ENCODE data around the gene PLEK2. TPM values are rescaled to one million over a fixed set of nuclear protein-coding genes. Genes with fewer than 3 reads are reported as not detected.

PLEK2 gene
- total and polyA plus RNA-seq, 2 of the 13 experiments (the other 11 are each of a cell fraction or from before 2014, with no cell fraction given) = 0.26 to 1.5 TPM

GRCh38 chr14:67359775-67360469 lies 52.0 kb downstream of the PLEK2 start, which contains the start of the genes ATP6V1D and EIF2S1 (continued):
- TF ChIP-seq, protein P1, sequence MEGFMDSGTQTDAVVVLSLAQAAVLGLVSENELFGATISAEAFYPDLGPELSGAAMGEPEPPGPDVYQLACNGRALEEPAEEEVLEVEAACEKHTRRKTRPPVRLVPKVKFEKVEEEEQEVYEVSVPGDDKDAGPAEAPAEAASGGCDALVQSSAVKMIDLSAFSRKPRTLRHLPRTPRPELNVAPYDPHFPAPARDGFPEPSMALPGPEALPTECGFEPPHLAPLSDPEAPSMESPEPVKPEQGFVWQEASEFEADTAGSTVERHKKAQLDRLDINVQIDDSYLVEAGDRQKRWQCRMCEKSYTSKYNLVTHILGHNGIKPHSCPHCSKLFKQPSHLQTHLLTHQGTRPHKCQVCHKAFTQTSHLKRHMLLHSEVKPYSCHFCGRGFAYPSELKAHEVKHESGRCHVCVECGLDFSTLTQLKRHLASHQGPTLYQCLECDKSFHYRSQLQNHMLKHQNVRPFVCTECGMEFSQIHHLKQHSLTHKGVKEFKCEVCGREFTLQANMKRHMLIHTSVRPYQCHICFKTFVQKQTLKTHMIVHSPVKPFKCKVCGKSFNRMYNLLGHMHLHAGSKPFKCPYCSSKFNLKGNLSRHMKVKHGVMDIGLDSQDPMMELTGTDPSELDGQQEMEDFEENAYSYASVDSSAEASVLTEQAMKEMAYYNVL (CRISPR knock-in tag; IDR thresholded peaks at IDR 0.05; ENCODE audit: borderline replicate concordance) = peak; percentile 68; the same call in 1 of the 2 replicates
- TF ChIP-seq ZNF570 (CRISPR knock-in tag; IDR thresholded peaks at IDR 0.05; ENCODE audit: borderline replicate concordance) (no peak), ZNF777 (CRISPR knock-in tag; IDR thresholded peaks at IDR 0.05) (no peak), ZNF124 (CRISPR knock-in tag; IDR thresholded peaks at IDR 0.05) (no peak), ZNF563 (CRISPR knock-in tag; IDR thresholded peaks at IDR 0.05) (no peak), CTCF (CRISPR knock-in tag; IDR thresholded peaks at IDR 0.05) (peak; percentile 99), ATF7 (IDR thresholded peaks at IDR 0.05) (no peak), ATF7 (CRISPR knock-in tag; IDR thresholded peaks at IDR 0.05) (no peak), ZNF577 (CRISPR knock-in tag; IDR thresholded peaks at IDR 0.05; ENCODE audit: borderline replicate concordance, low read depth) (no peak), FOXC1 (CRISPR knock-in tag; IDR thresholded peaks at IDR 0.05; ENCODE audit: borderline replicate concordance) (peak; percentile 84; the same call in 1 of the 2 replicates)
- TF ChIP-seq, protein P2, sequence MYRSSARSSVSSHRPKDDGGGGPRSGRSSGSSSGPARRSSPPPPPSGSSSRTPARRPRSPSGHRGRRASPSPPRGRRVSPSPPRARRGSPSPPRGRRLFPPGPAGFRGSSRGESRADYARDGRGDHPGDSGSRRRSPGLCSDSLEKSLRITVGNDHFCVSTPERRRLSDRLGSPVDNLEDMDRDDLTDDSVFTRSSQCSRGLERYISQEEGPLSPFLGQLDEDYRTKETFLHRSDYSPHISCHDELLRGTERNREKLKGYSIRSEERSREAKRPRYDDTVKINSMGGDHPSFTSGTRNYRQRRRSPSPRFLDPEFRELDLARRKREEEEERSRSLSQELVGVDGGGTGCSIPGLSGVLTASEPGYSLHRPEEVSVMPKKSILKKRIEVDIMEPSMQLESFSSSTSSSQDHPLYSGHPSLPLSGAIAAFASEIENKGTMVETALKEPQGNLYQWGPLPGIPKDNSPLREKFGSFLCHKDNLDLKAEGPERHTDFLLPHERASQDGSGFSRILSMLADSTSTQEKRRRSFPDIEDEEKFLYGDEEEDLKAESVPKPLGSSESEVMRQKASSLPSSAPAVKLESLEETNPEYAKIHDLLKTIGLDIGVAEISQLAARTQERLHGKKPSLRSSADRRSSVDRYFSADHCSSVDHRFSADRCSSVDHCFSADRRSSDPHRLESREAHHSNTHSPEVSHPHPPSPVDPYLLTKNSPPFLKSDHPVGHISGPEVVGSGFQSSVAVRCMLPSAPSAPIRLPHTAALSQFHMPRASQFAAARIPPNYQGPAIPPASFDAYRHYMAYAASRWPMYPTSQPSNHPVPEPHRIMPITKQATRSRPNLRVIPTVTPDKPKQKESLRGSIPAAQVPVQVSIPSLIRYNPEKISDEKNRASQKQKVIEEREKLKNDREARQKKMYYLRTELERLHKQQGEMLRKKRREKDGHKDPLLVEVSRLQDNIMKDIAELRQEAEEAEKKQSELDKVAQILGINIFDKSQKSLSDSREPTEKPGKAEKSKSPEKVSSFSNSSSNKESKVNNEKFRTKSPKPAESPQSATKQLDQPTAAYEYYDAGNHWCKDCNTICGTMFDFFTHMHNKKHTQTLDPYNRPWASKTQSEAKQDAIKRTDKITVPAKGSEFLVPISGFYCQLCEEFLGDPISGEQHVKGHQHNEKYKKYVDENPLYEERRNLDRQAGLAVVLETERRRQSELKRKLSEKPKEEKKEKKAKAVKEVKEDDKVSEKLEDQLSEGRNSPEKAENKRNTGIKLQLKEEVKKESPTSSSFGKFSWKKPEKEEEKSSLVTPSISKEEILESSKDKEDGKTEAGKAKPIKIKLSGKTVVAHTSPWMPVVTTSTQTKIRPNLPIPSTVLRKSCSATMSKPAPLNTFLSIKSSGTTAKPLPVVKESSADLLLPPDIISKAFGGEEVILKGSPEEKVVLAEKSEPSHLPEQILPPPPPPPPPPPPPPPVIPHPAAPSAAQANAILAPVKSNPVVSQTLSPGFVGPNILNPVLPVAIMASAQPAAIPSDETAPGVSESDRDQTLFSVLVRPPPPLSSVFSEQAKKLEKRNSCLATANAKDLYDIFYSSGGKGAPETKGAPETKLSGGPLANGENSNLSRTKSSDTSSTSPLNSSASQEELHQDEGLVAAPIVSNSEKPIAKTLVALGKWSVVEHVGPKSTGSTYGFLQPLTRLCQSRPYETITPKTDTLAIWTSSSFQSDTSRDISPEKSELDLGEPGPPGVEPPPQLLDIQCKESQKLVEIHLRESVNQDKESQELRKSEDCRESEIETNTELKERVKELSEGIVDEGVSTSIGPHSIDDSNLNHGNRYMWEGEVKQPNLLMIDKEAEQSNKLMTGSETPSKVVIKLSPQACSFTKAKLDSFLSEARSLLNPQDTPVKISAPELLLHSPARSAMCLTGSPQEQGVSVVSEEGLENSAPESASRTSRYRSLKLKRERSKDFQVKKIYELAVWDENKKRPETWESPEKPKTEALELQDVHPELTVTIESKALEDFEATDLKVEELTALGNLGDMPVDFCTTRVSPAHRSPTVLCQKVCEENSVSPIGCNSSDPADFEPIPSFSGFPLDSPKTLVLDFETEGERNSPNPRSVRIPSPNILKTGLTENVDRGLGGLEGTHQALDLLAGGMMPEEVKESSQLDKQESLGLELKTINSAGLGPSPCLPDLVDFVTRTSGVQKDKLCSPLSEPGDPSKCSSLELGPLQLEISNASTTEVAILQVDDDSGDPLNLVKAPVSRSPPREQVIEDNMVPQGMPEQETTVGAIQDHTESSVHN (CRISPR knock-in tag; IDR thresholded peaks at IDR 0.05) = no peak; the same call in 1 of the 2 replicates
- TF ChIP-seq, protein P3, sequence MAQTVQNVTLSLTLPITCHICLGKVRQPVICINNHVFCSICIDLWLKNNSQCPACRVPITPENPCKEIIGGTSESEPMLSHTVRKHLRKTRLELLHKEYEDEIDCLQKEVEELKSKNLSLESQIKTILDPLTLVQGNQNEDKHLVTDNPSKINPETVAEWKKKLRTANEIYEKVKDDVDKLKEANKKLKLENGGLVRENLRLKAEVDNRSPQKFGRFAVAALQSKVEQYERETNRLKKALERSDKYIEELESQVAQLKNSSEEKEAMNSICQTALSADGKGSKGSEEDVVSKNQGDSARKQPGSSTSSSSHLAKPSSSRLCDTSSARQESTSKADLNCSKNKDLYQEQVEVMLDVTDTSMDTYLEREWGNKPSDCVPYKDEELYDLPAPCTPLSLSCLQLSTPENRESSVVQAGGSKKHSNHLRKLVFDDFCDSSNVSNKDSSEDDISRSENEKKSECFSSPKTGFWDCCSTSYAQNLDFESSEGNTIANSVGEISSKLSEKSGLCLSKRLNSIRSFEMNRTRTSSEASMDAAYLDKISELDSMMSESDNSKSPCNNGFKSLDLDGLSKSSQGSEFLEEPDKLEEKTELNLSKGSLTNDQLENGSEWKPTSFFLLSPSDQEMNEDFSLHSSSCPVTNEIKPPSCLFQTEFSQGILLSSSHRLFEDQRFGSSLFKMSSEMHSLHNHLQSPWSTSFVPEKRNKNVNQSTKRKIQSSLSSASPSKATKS (CRISPR knock-in tag; IDR thresholded peaks at IDR 0.05) = no peak
